Fibroblast of lung (primary cell): Measurements from ENCODE around the gene FRAT2.
"Not testable (repeated sequence)": the region's sequence is repeated elsewhere in the genome, so short reads cannot be mapped to it uniquely, and the experiment has no call there.

Experiments used
- EZH2 ChIP-seq: IDR thresholded peaks from 2 replicates; pipeline ENCODE4 v1.5.1; 2012; ENCODE audit warnings: low read length, control low read depth, mild to moderate bottlenecking; ENCODE audit errors: missing control alignments
- TF ChIP-seq, protein P1 (sequence below), 2 donors: IDR thresholded peaks in 1 of 2; conservative IDR thresholded peaks in 1 of 2; 1 replicate in 1 of 2; 2 replicates in 1 of 2; pipeline ENCODE4 v1.5.1; 2011 to 2012; ENCODE audit warnings: low read length in 2 of 2, control low read depth in 1 of 2, inconsistent platforms in 1 of 2, low read depth in 1 of 2, mild to moderate bottlenecking in 1 of 2

- TF ChIP-seq, protein P1, sequence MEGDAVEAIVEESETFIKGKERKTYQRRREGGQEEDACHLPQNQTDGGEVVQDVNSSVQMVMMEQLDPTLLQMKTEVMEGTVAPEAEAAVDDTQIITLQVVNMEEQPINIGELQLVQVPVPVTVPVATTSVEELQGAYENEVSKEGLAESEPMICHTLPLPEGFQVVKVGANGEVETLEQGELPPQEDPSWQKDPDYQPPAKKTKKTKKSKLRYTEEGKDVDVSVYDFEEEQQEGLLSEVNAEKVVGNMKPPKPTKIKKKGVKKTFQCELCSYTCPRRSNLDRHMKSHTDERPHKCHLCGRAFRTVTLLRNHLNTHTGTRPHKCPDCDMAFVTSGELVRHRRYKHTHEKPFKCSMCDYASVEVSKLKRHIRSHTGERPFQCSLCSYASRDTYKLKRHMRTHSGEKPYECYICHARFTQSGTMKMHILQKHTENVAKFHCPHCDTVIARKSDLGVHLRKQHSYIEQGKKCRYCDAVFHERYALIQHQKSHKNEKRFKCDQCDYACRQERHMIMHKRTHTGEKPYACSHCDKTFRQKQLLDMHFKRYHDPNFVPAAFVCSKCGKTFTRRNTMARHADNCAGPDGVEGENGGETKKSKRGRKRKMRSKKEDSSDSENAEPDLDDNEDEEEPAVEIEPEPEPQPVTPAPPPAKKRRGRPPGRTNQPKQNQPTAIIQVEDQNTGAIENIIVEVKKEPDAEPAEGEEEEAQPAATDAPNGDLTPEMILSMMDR (conservative IDR thresholded peaks at IDR 0.05 in 1 of 2, IDR thresholded peaks at IDR 0.05 in 1 of 2; ENCODE audit: low read depth in 1 of 2, low read length in 2 of 2): not testable (repeated sequence)
- TF ChIP-seq EZH2: not testable (repeated sequence)
Observed at GRCh38 chr10:97290076-97290475, 44.5 kb downstream of the FRAT2 start.
